Measurements from ENCODE around the gene ZNF18. TPM values are rescaled to one million over a fixed set of nuclear protein-coding genes. Genes with fewer than 3 reads are reported as not detected.

Gene ZNF18
- polyA plus RNA-seq, 3 donors: 4.0 to 8.9 (median 5.4) TPM

DNA sequence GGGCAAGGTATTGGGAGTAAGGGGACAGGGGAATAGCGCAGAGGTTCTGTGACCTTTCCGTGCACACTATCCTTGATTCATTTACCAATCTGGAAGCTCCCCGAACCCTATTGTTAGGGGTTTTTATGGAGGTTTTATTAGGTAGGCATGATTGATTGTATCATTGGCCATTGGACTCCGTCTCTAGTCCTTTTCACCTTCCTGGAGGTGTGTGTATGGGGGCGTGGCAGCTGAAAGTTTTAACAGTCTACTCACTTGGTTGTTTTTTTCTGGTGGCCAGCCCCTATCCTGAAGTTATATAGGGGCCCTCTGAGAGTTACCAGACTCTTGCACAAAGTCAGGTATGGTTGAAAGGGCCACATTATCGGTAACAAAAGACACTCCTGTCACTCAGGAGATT lies 46.4 kb upstream of the ZNF18 start:
- Histone ChIP-seq H2AFZ (ENCODE audit: insufficient read depth, low read depth, low read length, poor library complexity, severe bottlenecking) (no peak overlapping the region), H3K27me3 (ENCODE audit: control insufficient read depth in 2 of 2, insufficient read depth in 2 of 2, low read length in 2 of 2) (no peaks in the 10 kb centered on the region), H3K4me2 (replicated peaks; ENCODE audit: extremely low read depth, low read length, poor library complexity, severe bottlenecking) (no peak overlapping the region), H3K9ac (ENCODE audit: insufficient read depth, low read length, poor library complexity, severe bottlenecking) (no peak overlapping the region), H3K79me2 (ENCODE audit: insufficient read depth, low read length) (peaks cover 65% of the 10 kb centered on the region), H3K36me3 (replicated peaks in 1 of 2; ENCODE audit: control insufficient read depth in 1 of 2, insufficient read depth in 2 of 2, low read length in 2 of 2) (no peaks in the 10 kb centered on the region), H4K20me1 (ENCODE audit: insufficient read depth, low read length) (peaks cover 90% of the 10 kb centered on the region), H3K4me3 (replicated peaks in 1 of 3; ENCODE audit: low read depth in 2 of 3, low read length in 3 of 3) (no peak overlapping the region), H3K4me1 (ENCODE audit: control insufficient read depth in 1 of 2, insufficient read depth in 2 of 2, low read length in 2 of 2) (peaks cover 0 to 1% of the 10 kb centered on the region in 2 donors), H3K9me3 (replicated peaks in 1 of 2; ENCODE audit: control insufficient read depth in 1 of 2, insufficient read depth in 1 of 2, low read length in 2 of 2) (no peaks in the 10 kb centered on the region), H3K27ac (ENCODE audit: low read depth in 1 of 2, low read length in 2 of 2) (no peak overlapping the region)
- H3K4me3 Mint-ChIP-seq: no peak overlapping the region
- H3K9me3 Mint-ChIP-seq: peaks cover 0 to 2% (median 0%) of the 10 kb centered on the region in 7 donors
- TF ChIP-seq, protein P1, sequence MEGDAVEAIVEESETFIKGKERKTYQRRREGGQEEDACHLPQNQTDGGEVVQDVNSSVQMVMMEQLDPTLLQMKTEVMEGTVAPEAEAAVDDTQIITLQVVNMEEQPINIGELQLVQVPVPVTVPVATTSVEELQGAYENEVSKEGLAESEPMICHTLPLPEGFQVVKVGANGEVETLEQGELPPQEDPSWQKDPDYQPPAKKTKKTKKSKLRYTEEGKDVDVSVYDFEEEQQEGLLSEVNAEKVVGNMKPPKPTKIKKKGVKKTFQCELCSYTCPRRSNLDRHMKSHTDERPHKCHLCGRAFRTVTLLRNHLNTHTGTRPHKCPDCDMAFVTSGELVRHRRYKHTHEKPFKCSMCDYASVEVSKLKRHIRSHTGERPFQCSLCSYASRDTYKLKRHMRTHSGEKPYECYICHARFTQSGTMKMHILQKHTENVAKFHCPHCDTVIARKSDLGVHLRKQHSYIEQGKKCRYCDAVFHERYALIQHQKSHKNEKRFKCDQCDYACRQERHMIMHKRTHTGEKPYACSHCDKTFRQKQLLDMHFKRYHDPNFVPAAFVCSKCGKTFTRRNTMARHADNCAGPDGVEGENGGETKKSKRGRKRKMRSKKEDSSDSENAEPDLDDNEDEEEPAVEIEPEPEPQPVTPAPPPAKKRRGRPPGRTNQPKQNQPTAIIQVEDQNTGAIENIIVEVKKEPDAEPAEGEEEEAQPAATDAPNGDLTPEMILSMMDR (IDR thresholded peaks at IDR 0.05): no peak
- peaks cover 2 to 7% of the 10 kb centered on the region in 2 donors for H3K36me3 Mint-ChIP-seq
- no peak for DNase-seq
- intact Hi-C loops (cut with micrococcal nuclease): no loop called here
- 90% methylated on average over 3 of the region's 6 CpGs for WGBS (ENCODE audit: insufficient coverage)
- H3K4me1 Mint-ChIP-seq: peaks cover 8% of the 10 kb centered on the region
- no peak overlapping the region for H3K27ac Mint-ChIP-seq
- H3K27me3 Mint-ChIP-seq (ENCODE audit: low read depth in 3 of 3): no peaks in the 10 kb centered on the region

DNA sequence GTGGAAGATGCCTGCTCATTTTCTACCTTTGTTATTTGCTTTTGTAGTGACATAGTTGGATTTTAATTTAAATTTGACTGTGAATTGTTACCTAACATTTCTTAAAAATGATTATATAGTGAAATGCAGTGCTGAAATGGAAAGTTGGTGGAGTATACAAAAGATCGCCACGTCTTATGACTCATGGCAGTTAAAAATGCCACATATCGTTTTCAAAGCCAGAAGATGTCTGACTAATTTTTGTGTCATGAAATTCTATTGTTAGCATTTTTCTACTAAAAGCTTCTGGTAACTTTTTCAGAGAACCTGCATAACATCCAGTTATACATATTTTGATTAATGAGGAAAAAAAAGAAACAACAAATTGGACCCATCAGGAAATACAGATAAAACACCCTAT lies 44.0 kb upstream of the ZNF18 start:
- Mint-ChIP-seq H3K4me1 (no peaks in the 10 kb centered on the region), H3K27ac (no peak overlapping the region), H3K36me3 (peaks cover 5 to 12% of the 10 kb centered on the region in 2 donors), H3K9me3 (peaks cover 0 to 2% (median 0%) of the 10 kb centered on the region in 7 donors), H3K4me3 (no peak overlapping the region), H3K27me3 (ENCODE audit: low read depth in 3 of 3) (no peaks in the 10 kb centered on the region)
- Histone ChIP-seq H2AFZ (ENCODE audit: insufficient read depth, low read depth, low read length, poor library complexity, severe bottlenecking) (no peak overlapping the region), H4K20me1 (ENCODE audit: insufficient read depth, low read length) (peaks cover 89% of the 10 kb centered on the region), H3K4me3 (replicated peaks in 1 of 3; ENCODE audit: low read depth in 2 of 3, low read length in 3 of 3) (no peak overlapping the region), H3K27me3 (ENCODE audit: control insufficient read depth in 2 of 2, insufficient read depth in 2 of 2, low read length in 2 of 2) (no peaks in the 10 kb centered on the region), H3K4me1 (ENCODE audit: control insufficient read depth in 1 of 2, insufficient read depth in 2 of 2, low read length in 2 of 2) (no peaks in the 10 kb centered on the region), H3K4me2 (replicated peaks; ENCODE audit: extremely low read depth, low read length, poor library complexity, severe bottlenecking) (no peak overlapping the region), H3K79me2 (ENCODE audit: insufficient read depth, low read length) (peaks cover 72% of the 10 kb centered on the region), H3K36me3 (replicated peaks in 1 of 2; ENCODE audit: control insufficient read depth in 1 of 2, insufficient read depth in 2 of 2, low read length in 2 of 2) (no peaks in the 10 kb centered on the region), H3K9me3 (replicated peaks in 1 of 2; ENCODE audit: control insufficient read depth in 1 of 2, insufficient read depth in 1 of 2, low read length in 2 of 2) (no peaks in the 10 kb centered on the region), H3K27ac (ENCODE audit: low read depth in 1 of 2, low read length in 2 of 2) (no peak overlapping the region), H3K9ac (ENCODE audit: insufficient read depth, low read length, poor library complexity, severe bottlenecking) (no peak overlapping the region)
- WGBS (ENCODE audit: insufficient coverage): no CpG with 5 or more reads among the region's 3 CpGs
- intact Hi-C loops (cut with micrococcal nuclease): no loop called here
- TF ChIP-seq, protein P1 (IDR thresholded peaks at IDR 0.05): no peak
- no peak for DNase-seq

Data from CD14-positive monocyte (primary cell).